Stimulated activated CD4-positive, alpha-beta T cell treated with anti-CD3 and anti-CD28 coated beads, Interleukin-1b, Interleukin-23, amount 100 ng/mL, for 4 hours (primary cell): Measurements from ENCODE around the gene FMO4.
"Not testable (repeated sequence)": the region's sequence is repeated elsewhere in the genome, so short reads cannot be mapped to it uniquely, and the experiment has no call there.

Experiments
- DNase-seq, 2 donors: peaks; one replicate each; pipeline ENCODE4 v3.0.0-alpha.2; 2020; ENCODE audit warnings: low read depth in 2 of 2

FMO4 gene

DNA sequence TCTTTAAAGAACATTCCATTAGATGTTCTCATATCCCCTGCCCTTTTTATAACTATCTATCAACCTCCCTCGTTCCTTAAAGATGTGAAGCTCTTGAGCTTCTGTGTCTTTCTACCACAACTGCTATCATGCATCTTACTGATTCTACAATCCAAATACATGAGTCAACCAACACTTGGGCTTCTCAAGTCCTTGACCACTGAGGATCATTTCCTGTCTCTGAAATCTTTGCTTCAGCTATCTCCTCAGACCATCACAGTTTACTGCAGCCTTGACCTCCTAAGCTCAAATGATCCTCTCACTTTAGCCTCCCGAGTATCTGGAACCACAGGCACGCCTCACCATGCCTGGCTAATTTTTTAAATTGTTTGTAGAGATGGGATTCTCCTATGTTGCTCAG, 75.2 kb downstream of the FMO4 start:
- DNase-seq, result no peak

DNA sequence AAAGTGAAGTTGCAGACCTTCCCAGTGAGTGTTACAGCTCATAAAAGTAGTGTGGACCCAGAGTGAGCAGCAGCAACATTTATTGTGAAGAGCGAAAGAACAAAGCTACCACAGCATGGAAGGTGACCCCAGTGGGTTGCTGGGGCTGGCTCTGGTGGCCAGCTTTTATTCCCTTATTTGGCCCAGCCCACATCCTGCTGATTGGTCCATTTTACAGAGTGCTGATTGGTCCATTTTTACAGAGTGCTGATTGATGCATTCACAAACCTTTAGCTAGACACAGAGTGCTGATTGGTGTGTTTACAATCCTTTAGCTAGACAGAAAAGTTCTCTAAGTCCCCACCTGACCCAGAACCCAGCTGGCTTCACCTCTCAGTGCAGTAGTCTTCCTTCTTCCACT, 76.8 kb downstream of the FMO4 start:
- not testable (repeated sequence) for DNase-seq
